ENCODE data around the gene KCNJ11. TPM values are rescaled to one million over a fixed set of nuclear protein-coding genes. Genes with fewer than 3 reads are reported as not detected.

The KCNJ11 gene
- total and polyA plus RNA-seq, 2 of the 13 experiments (the other 11 are each of a cell fraction or from before 2014, with no cell fraction given), result 0.38 to 1.6 TPM

DNA sequence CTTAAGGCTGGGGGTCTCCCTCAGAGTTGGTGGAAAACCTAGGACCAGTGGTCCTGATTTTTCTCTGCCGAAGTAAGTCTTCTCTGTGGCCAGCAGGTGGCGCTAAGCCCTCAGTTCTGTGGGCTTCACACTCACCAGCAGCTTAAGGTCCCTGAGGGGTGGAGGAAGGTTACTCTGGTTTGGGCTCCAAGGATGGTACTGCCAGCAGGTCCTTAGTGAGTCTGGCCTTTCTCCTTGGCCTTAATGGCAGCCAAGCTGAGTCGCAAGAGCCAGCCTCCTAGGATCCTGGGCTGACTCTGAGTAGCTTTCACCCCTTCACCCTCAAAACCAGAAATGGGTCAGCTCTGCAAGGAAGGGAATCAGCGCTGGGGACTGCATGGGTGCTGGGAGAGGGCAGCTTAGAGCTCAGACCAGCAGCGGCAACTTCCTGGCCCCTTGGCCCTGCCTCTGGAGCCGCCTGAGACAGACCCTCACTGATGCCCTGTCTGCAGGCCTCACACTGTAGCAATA, 4.4 kb downstream of the KCNJ11 start:
- H3K27ac ChIP-seq (ENCODE audit: extremely low read length, insufficient read depth, low read length), result no peak overlapping the region
- POLR2A ChIA-PET, result interaction anchor here (0.8 kb wide), 1 partner anchor 120 kb away, joined by 3 read pairs; no protein-coding TSS in a partner anchor
- no peak for TF ChIP-seq MBD4 (IDR thresholded peaks at IDR 0.05; ENCODE audit: borderline replicate concordance, low read length)
- no peak for TF ChIP-seq PCBP2 (optimal IDR thresholded peaks at IDR 0.05; ENCODE audit: low read depth, low read length, poor library complexity, severe bottlenecking)
- TF ChIP-seq STAG1 (CRISPR knock-in tag; IDR thresholded peaks at IDR 0.05), result peak; percentile 94
- TF ChIP-seq RXRB (CRISPR knock-in tag; IDR thresholded peaks at IDR 0.05; ENCODE audit: borderline replicate concordance), result peak; percentile 31; the same call in 1 of the 2 replicates
- TF ChIP-seq, protein P1, sequence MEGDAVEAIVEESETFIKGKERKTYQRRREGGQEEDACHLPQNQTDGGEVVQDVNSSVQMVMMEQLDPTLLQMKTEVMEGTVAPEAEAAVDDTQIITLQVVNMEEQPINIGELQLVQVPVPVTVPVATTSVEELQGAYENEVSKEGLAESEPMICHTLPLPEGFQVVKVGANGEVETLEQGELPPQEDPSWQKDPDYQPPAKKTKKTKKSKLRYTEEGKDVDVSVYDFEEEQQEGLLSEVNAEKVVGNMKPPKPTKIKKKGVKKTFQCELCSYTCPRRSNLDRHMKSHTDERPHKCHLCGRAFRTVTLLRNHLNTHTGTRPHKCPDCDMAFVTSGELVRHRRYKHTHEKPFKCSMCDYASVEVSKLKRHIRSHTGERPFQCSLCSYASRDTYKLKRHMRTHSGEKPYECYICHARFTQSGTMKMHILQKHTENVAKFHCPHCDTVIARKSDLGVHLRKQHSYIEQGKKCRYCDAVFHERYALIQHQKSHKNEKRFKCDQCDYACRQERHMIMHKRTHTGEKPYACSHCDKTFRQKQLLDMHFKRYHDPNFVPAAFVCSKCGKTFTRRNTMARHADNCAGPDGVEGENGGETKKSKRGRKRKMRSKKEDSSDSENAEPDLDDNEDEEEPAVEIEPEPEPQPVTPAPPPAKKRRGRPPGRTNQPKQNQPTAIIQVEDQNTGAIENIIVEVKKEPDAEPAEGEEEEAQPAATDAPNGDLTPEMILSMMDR (CRISPR knock-in tag; IDR thresholded peaks at IDR 0.05), result peak; percentile 92
- TF ChIP-seq, protein P2, sequence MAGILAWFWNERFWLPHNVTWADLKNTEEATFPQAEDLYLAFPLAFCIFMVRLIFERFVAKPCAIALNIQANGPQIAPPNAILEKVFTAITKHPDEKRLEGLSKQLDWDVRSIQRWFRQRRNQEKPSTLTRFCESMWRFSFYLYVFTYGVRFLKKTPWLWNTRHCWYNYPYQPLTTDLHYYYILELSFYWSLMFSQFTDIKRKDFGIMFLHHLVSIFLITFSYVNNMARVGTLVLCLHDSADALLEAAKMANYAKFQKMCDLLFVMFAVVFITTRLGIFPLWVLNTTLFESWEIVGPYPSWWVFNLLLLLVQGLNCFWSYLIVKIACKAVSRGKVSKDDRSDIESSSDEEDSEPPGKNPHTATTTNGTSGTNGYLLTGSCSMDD (CRISPR knock-in tag; IDR thresholded peaks at IDR 0.05), result no peak
- TF ChIP-seq ZNF546 (CRISPR knock-in tag; conservative IDR thresholded peaks at IDR 0.05), result no peak
- TF ChIP-seq, protein P3, sequence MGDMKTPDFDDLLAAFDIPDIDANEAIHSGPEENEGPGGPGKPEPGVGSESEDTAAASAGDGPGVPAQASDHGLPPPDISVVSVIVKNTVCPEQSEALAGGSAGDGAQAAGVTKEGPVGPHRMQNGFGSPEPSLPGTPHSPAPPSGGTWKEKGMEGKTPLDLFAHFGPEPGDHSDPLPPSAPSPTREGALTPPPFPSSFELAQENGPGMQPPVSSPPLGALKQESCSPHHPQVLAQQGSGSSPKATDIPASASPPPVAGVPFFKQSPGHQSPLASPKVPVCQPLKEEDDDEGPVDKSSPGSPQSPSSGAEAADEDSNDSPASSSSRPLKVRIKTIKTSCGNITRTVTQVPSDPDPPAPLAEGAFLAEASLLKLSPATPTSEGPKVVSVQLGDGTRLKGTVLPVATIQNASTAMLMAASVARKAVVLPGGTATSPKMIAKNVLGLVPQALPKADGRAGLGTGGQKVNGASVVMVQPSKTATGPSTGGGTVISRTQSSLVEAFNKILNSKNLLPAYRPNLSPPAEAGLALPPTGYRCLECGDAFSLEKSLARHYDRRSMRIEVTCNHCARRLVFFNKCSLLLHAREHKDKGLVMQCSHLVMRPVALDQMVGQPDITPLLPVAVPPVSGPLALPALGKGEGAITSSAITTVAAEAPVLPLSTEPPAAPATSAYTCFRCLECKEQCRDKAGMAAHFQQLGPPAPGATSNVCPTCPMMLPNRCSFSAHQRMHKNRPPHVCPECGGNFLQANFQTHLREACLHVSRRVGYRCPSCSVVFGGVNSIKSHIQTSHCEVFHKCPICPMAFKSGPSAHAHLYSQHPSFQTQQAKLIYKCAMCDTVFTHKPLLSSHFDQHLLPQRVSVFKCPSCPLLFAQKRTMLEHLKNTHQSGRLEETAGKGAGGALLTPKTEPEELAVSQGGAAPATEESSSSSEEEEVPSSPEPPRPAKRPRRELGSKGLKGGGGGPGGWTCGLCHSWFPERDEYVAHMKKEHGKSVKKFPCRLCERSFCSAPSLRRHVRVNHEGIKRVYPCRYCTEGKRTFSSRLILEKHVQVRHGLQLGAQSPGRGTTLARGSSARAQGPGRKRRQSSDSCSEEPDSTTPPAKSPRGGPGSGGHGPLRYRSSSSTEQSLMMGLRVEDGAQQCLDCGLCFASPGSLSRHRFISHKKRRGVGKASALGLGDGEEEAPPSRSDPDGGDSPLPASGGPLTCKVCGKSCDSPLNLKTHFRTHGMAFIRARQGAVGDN (CRISPR knock-in tag; IDR thresholded peaks at IDR 0.05), result 0 out of 2 replicates have a peak, but pooled peaks have one; percentile 17
- no peak for TF ChIP-seq KMT2B (CRISPR knock-in tag; IDR thresholded peaks at IDR 0.05)
- peak; percentile 88 for TF ChIP-seq SMC3 (IDR thresholded peaks at IDR 0.05; ENCODE audit: low read length)
- 0 out of 2 replicates have a peak, but pooled peaks have one; percentile 35 for TF ChIP-seq ZNF724P (CRISPR knock-in tag; IDR thresholded peaks at IDR 0.05; ENCODE audit: borderline replicate concordance)
- TF ChIP-seq ZFP41 (CRISPR knock-in tag; IDR thresholded peaks at IDR 0.05; ENCODE audit: borderline replicate concordance), result no peak
- TF ChIP-seq SSRP1 (CRISPR knock-in tag; IDR thresholded peaks at IDR 0.05), result peak; percentile 20; the same call in 1 of the 2 replicates
- TF ChIP-seq ZNF549 (CRISPR knock-in tag; IDR thresholded peaks at IDR 0.05), result no peak
- peak; percentile 74; the same call in 1 of the 2 replicates for TF ChIP-seq TOPORS (CRISPR knock-in tag; IDR thresholded peaks at IDR 0.05)
- TF ChIP-seq, protein P4, sequence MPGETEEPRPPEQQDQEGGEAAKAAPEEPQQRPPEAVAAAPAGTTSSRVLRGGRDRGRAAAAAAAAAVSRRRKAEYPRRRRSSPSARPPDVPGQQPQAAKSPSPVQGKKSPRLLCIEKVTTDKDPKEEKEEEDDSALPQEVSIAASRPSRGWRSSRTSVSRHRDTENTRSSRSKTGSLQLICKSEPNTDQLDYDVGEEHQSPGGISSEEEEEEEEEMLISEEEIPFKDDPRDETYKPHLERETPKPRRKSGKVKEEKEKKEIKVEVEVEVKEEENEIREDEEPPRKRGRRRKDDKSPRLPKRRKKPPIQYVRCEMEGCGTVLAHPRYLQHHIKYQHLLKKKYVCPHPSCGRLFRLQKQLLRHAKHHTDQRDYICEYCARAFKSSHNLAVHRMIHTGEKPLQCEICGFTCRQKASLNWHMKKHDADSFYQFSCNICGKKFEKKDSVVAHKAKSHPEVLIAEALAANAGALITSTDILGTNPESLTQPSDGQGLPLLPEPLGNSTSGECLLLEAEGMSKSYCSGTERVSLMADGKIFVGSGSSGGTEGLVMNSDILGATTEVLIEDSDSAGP (CRISPR knock-in tag; IDR thresholded peaks at IDR 0.05; ENCODE audit: borderline replicate concordance), result peak; percentile 43; the same call in 1 of the 2 replicates

More for the DNA sequence above, 4.4 kb downstream of the KCNJ11 start:
- peak; percentile 57 for ATAC-seq
- Histone ChIP-seq H3K4me2 (ENCODE audit: low read depth, low read length) (no peak overlapping the region), H3K4me3 (replicated peaks in 1 of 3; ENCODE audit: insufficient read depth in 1 of 3, low read depth in 2 of 3, low read length in 3 of 3) (no peak overlapping the region), H3K79me2 (ENCODE audit: insufficient read depth, low read length) (no peaks in the 10 kb centered on the region), H2AFZ (ENCODE audit: low read length) (no peak overlapping the region), H3K9ac (ENCODE audit: insufficient read depth, low read depth, low read length) (no peak overlapping the region), H4K20me1 (ENCODE audit: insufficient read depth, low read length) (no peaks in the 10 kb centered on the region), H3K36me3 (replicated peaks in 1 of 2; ENCODE audit: control insufficient read depth in 1 of 2, insufficient read depth in 2 of 2, low read length in 2 of 2) (peaks cover 3 to 11% of the 10 kb centered on the region in 2 experiments; a peak in 4 of 5 replicates), H3K9me3 (ENCODE audit: low read length) (no peaks in the 10 kb centered on the region), H3K4me1 (ENCODE audit: insufficient read depth, low read length) (no peaks in the 10 kb centered on the region), H3K27me3 (ENCODE audit: control insufficient read depth in 1 of 2, insufficient read depth in 2 of 2, low read length in 2 of 2) (no peaks in the 10 kb centered on the region)
- FAIRE-seq, result peak; percentile 63
- CTCF ChIA-PET (ENCODE audit: low intra/inter-chr PET ratio, low total read pairs), result interaction anchor here (1.0 to 2.4 kb wide), 4 partner anchors 90 to 154 kb away, joined by 3 to 34 read pairs (median 10); no protein-coding TSS in a partner anchor
- WGBS (ENCODE audit: low lambda C conversion rate), result 6% methylated on average over 3 of the region's 6 CpGs
- intact Hi-C loops (cut with micrococcal nuclease; ENCODE audit: unreplicated experiment), result loop anchor here (1.0 kb wide), 2 partner anchors 120 to 154 kb away; no protein-coding TSS in a partner anchor
- no TSS peak for BruUV-seq (replicated peaks)
- DNase-seq (ENCODE audit: low spot score), result peak; percentile 81
- in situ Hi-C loops (cut with HindIII; ENCODE audit: extremely low pct_ligation_motif_present, low pct_unique_long_range_greater_than_20kb), result loop anchor here (5.0 kb wide), 2 partner anchors 88 to 123 kb away; no protein-coding TSS in a partner anchor
